ENCODE results near the gene POLD1. TPM values are rescaled to one million over a fixed set of nuclear protein-coding genes. Genes with fewer than 3 reads are reported as not detected.

POLD1 gene
- total and polyA plus RNA-seq, 3 donors from 2014 or later, result 30.7 to 51.7 (median 42.2) TPM

DNA sequence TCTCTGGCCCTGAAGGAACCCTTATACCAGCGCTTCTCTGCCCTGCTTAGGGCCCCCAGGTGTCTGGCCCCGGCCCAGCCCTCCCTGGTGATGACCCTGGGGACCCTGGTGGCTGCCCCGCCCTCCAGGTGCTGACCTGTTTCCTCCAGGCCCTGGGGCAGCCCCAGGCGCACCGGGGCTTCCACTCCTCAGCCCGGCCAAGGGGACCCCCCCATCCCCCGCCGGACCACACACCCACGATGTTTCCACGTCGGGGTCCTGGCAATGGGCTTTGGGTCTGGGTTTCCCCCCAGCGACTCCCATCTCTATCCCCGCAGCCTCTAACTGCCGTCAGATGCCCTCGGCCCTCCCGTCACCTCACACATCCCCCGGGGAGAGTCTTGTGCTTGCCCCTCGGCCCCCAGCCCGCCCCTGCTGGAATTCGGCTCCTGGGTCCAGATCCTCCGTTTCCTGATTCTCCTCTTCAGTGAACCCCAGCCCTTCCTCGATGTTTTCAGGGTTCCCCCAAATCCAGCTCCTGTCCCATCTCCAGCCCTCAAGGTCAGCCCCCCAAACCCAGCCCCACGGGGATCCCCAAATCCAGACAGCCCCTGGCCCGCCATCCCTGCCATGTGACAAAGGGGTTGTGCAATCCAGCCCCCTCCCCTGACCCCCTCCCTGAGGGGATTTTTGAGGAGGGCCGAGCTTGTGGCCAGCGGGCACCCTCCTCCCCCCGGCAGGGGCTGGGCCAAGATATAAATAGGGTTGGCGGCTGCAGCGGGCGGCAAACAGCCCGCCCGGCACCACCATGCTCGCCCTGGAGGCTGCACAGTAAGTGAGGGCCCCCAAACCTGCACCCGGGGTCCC, 34.3 kb downstream of the POLD1 start, which contains the start of gene SPIB:
TSS of gene SPIB (plus strand) at position 763 of the 846 bp plus-strand sequence. CDS start at position 788, 25 bp downstream.
- Histone ChIP-seq H3K4me3 (no peak within 1 kb of the TSS), H3K9me3 (no peaks in the 10 kb centered on the region), H3K4me1 (peaks cover 7% of the 10 kb centered on the region), H3K27ac (no peak within 1 kb of the TSS), H3K27me3 (no peaks in the 10 kb centered on the region), H3K36me3 (ENCODE audit: low read depth, missing control alignments) (no peaks in the 10 kb centered on the region)
- WGBS, 2 donors, result 49 to 52% methylated on average over 21 to 33 of the region's 34 CpGs
- no peak for DNase-seq
- TF ChIP-seq POLR2A (IDR thresholded peaks at IDR 0.05), result no peak
- TF ChIP-seq, protein P1, sequence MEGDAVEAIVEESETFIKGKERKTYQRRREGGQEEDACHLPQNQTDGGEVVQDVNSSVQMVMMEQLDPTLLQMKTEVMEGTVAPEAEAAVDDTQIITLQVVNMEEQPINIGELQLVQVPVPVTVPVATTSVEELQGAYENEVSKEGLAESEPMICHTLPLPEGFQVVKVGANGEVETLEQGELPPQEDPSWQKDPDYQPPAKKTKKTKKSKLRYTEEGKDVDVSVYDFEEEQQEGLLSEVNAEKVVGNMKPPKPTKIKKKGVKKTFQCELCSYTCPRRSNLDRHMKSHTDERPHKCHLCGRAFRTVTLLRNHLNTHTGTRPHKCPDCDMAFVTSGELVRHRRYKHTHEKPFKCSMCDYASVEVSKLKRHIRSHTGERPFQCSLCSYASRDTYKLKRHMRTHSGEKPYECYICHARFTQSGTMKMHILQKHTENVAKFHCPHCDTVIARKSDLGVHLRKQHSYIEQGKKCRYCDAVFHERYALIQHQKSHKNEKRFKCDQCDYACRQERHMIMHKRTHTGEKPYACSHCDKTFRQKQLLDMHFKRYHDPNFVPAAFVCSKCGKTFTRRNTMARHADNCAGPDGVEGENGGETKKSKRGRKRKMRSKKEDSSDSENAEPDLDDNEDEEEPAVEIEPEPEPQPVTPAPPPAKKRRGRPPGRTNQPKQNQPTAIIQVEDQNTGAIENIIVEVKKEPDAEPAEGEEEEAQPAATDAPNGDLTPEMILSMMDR (IDR thresholded peaks at IDR 0.05), result no peak
- intact Hi-C loops (cut with DNase I; ENCODE audit: low total_unique reads), result loop anchor here (10.0 kb wide), 1 partner anchor 54 kb away; the partner anchor contains the start of gene NAPSA

DNA sequence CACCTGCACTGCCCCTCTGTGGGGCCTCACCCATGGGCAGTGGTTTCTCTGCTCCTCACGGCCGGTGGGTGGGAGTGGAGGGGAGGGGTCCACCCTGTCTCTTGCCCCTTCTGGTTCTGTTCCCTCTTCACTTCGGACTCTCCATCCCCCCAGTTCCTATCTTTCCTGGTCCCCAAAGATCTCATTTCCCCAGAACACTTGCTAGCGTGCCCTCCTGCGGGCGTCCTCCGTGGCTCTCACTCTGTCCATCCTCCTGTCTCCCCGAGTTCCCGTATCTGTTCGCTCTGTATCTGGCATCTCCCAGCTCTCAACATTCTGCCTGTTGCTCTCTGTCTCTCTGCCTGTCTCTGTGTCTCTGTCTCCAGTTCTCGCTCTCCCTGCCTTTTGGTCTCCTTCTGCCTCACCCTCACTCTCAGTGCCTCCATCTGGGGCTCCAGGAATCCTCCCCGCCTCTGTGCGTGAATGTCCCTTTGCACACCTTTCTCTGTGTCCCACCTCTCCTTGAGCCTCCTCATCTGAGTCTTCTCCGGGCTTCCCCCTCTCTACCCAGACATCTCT, 35.0 kb downstream of the POLD1 start:
- no peak for DNase-seq
- Histone ChIP-seq H3K36me3 (ENCODE audit: low read depth, missing control alignments) (no peaks in the 10 kb centered on the region), H3K27me3 (no peaks in the 10 kb centered on the region), H3K4me1 (peaks cover 7% of the 10 kb centered on the region), H3K9me3 (no peaks in the 10 kb centered on the region), H3K4me3 (no peak overlapping the region), H3K27ac (no peak overlapping the region)
- intact Hi-C loops (cut with DNase I; ENCODE audit: low total_unique reads), result loop anchor here (10.0 kb wide), 1 partner anchor 54 kb away; the partner anchor contains the start of gene NAPSA
- WGBS, 2 donors, result 36 to 48% methylated on average over 14 of the region's 14 CpGs
- no peak for TF ChIP-seq POLR2A (IDR thresholded peaks at IDR 0.05)
- TF ChIP-seq, protein P1 (IDR thresholded peaks at IDR 0.05), result no peak

- 46 to 53% methylated on average over 8 of the region's 8 CpGs for WGBS, 2 donors
- Histone ChIP-seq H3K9me3 (no peaks in the 10 kb centered on the region), H3K4me3 (no peak overlapping the region), H3K27ac (no peak overlapping the region), H3K4me1 (peaks cover 7% of the 10 kb centered on the region), H3K27me3 (no peaks in the 10 kb centered on the region), H3K36me3 (ENCODE audit: low read depth, missing control alignments) (no peaks in the 10 kb centered on the region)
- intact Hi-C loops (cut with DNase I; ENCODE audit: low total_unique reads), result loop anchor here (10.0 kb wide), 1 partner anchor 55 kb away; the partner anchor contains the start of gene NAPSA
- no peak for DNase-seq
- no peak for TF ChIP-seq POLR2A (IDR thresholded peaks at IDR 0.05)
Observed at GRCh38 chr19:50419580-50420035, 35.5 kb downstream of the POLD1 start.

- no peak for TF ChIP-seq POLR2A (IDR thresholded peaks at IDR 0.05)
- TF ChIP-seq, protein P1 (IDR thresholded peaks at IDR 0.05), result no peak
- Histone ChIP-seq H3K4me1 (peaks cover 7% of the 10 kb centered on the region), H3K27ac (no peak overlapping the region), H3K9me3 (no peaks in the 10 kb centered on the region), H3K36me3 (ENCODE audit: low read depth, missing control alignments) (no peaks in the 10 kb centered on the region), H3K4me3 (no peak overlapping the region), H3K27me3 (no peaks in the 10 kb centered on the region)
- intact Hi-C loops (cut with DNase I; ENCODE audit: low total_unique reads), result no loop called here
- DNase-seq, result no peak
- WGBS, 2 donors, result 49 to 66% methylated on average over 3 of the region's 3 CpGs
Observed at GRCh38 chr19:50420127-50420526, 36.0 kb downstream of the POLD1 start.

DNA sequence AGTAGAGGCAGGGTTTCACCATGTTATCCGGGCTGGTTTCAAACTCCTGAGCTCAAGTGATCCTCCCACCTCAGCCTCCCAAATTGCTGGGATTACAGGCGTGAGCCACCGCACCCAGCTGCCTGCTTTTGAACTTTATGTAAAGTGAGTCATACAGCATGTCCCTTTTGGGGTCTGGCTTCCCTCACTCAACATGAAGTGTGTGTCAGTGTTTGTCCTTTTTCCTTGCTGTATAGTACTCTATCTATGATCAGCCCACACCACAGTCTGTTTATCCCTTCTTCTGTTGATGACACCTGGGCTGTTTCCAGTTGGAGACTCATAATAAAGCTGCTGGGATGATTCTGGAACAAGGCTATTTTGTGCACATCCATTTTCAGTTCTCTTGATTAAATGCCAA, 36.7 kb downstream of the POLD1 start:
- H3K27me3 ChIP-seq, result no peaks in the 10 kb centered on the region
- no peak overlapping the region for H3K27ac ChIP-seq
- 78 to 81% methylated on average over 3 of the region's 3 CpGs for WGBS, 2 donors
- H3K4me3 ChIP-seq, result no peak overlapping the region
- peaks cover 7% of the 10 kb centered on the region for H3K4me1 ChIP-seq
- no peak for TF ChIP-seq POLR2A (IDR thresholded peaks at IDR 0.05)
- TF ChIP-seq, protein P1 (IDR thresholded peaks at IDR 0.05), result no peak
- DNase-seq, result no peak
- H3K36me3 ChIP-seq (ENCODE audit: low read depth, missing control alignments), result no peaks in the 10 kb centered on the region
- no peaks in the 10 kb centered on the region for H3K9me3 ChIP-seq
- intact Hi-C loops (cut with DNase I; ENCODE audit: low total_unique reads), result no loop called here
